Stimulated activated naive CD8-positive, alpha-beta T cell treated with anti-CD3 and anti-CD28 coated beads, Interleukin-15, Interleukin-2, amounts not matched to agents 100 ng/mL and 50 ng/mL, for 24 hours (primary cell): ENCODE results near the gene CACNB4.
"Not testable (repeated sequence)": the region's sequence is repeated elsewhere in the genome, so short reads cannot be mapped to it uniquely, and the experiment has no call there.

Experiments used
- H3K27ac Mint-ChIP-seq: one replicate; pipeline ENCODE4 v1.8.0; 2021; ENCODE audit warnings: mild to moderate bottlenecking, mixed read lengths
- H3K27me3 Mint-ChIP-seq: one replicate; pipeline ENCODE4 v1.8.0; 2021; ENCODE audit warnings: mixed read lengths
- H3K36me3 Mint-ChIP-seq: one replicate; pipeline ENCODE4 v1.8.0; 2021; ENCODE audit warnings: low read depth, mixed read lengths
- H3K4me1 Mint-ChIP-seq: one replicate; pipeline ENCODE4 v1.8.0; 2021; ENCODE audit warnings: low read depth, mixed read lengths
- H3K4me3 Mint-ChIP-seq: one replicate; pipeline ENCODE4 v1.8.0; 2021; ENCODE audit warnings: mild to moderate bottlenecking, mixed read lengths
- H3K9me3 Mint-ChIP-seq: one replicate; pipeline ENCODE4 v1.8.0; 2021; ENCODE audit warnings: mixed read lengths

The CACNB4 gene

GRCh38 chr2:151996243-151997003 is 102.4 kb downstream of the CACNB4 start:
- no peak overlapping the region for H3K4me3 Mint-ChIP-seq
- no peak overlapping the region for H3K27ac Mint-ChIP-seq
- H3K9me3 Mint-ChIP-seq: no peaks in the 10 kb centered on the region
- no peaks in the 10 kb centered on the region for H3K4me1 Mint-ChIP-seq
- H3K27me3 Mint-ChIP-seq: no peaks in the 10 kb centered on the region
- H3K36me3 Mint-ChIP-seq: no peaks in the 10 kb centered on the region

- no peak overlapping the region for H3K4me3 Mint-ChIP-seq
- no peaks in the 10 kb centered on the region for H3K4me1 Mint-ChIP-seq
- no peaks in the 10 kb centered on the region for H3K36me3 Mint-ChIP-seq
Measured at GRCh38 chr2:151995161-151995557, 103.7 kb downstream of the CACNB4 start.

GRCh38 chr2:151994178-151994577 is 104.7 kb downstream of the CACNB4 start:
- not testable (repeated sequence) for H3K9me3 Mint-ChIP-seq, H3K4me3 Mint-ChIP-seq, H3K27me3 Mint-ChIP-seq, H3K27ac Mint-ChIP-seq, H3K36me3 Mint-ChIP-seq, H3K4me1 Mint-ChIP-seq

More at GRCh38 chr2:151995161-151995557, 103.7 kb downstream of the CACNB4 start:
- Mint-ChIP-seq H3K27ac (no peak overlapping the region), H3K27me3 (no peaks in the 10 kb centered on the region), H3K9me3 (no peaks in the 10 kb centered on the region)

- Mint-ChIP-seq H3K4me3 (no peak overlapping the region), H3K36me3 (no peaks in the 10 kb centered on the region), H3K4me1 (no peaks in the 10 kb centered on the region), H3K9me3 (no peaks in the 10 kb centered on the region), H3K27me3 (no peaks in the 10 kb centered on the region), H3K27ac (no peak overlapping the region)
Measured at GRCh38 chr2:151991010-151991409, 107.8 kb downstream of the CACNB4 start.

- no peaks in the 10 kb centered on the region for H3K4me1 Mint-ChIP-seq
- no peak overlapping the region for H3K27ac Mint-ChIP-seq
- H3K27me3 Mint-ChIP-seq: peaks cover 3% of the 10 kb centered on the region
- no peaks in the 10 kb centered on the region for H3K9me3 Mint-ChIP-seq
- H3K36me3 Mint-ChIP-seq: no peaks in the 10 kb centered on the region
- H3K4me3 Mint-ChIP-seq: no peak overlapping the region
Measured at GRCh38 chr2:151989378-151989777, 109.5 kb downstream of the CACNB4 start.

- Mint-ChIP-seq H3K4me3 (no peak overlapping the region), H3K27ac (no peak overlapping the region), H3K4me1 (no peaks in the 10 kb centered on the region), H3K9me3 (no peaks in the 10 kb centered on the region), H3K36me3 (no peaks in the 10 kb centered on the region), H3K27me3 (peaks cover 3% of the 10 kb centered on the region)
Measured at GRCh38 chr2:151987484-151987883, 111.4 kb downstream of the CACNB4 start.

- peaks cover 7% of the 10 kb centered on the region for H3K27me3 Mint-ChIP-seq
- no peaks in the 10 kb centered on the region for H3K4me1 Mint-ChIP-seq
- H3K4me3 Mint-ChIP-seq: no peak overlapping the region
- H3K27ac Mint-ChIP-seq: no peak overlapping the region
- peaks cover 1% of the 10 kb centered on the region for H3K9me3 Mint-ChIP-seq
- H3K36me3 Mint-ChIP-seq: no peaks in the 10 kb centered on the region
Measured at GRCh38 chr2:151984424-151985083, 114.3 kb downstream of the CACNB4 start.

GRCh38 chr2:151983221-151983620 is 115.6 kb downstream of the CACNB4 start:
- H3K27me3 Mint-ChIP-seq: peaks cover 12% of the 10 kb centered on the region
- no peak overlapping the region for H3K4me3 Mint-ChIP-seq
- H3K27ac Mint-ChIP-seq: no peak overlapping the region
- no peaks in the 10 kb centered on the region for H3K36me3 Mint-ChIP-seq
- no peaks in the 10 kb centered on the region for H3K4me1 Mint-ChIP-seq
- H3K9me3 Mint-ChIP-seq: peaks cover 3% of the 10 kb centered on the region

- Mint-ChIP-seq H3K9me3 (peaks cover 3% of the 10 kb centered on the region), H3K27me3 (peaks cover 16% of the 10 kb centered on the region), H3K36me3 (no peaks in the 10 kb centered on the region), H3K4me1 (peaks cover 5% of the 10 kb centered on the region), H3K27ac (no peak overlapping the region), H3K4me3 (no peak overlapping the region)
Measured at GRCh38 chr2:151981886-151982285, 117.0 kb downstream of the CACNB4 start.

GRCh38 chr2:151979694-151980093 is 119.2 kb downstream of the CACNB4 start:
- H3K36me3 Mint-ChIP-seq: no peaks in the 10 kb centered on the region
- peaks cover 18% of the 10 kb centered on the region for H3K27me3 Mint-ChIP-seq
- H3K9me3 Mint-ChIP-seq: peaks cover 3% of the 10 kb centered on the region
- H3K4me3 Mint-ChIP-seq: no peak overlapping the region
- H3K4me1 Mint-ChIP-seq: peaks cover 5% of the 10 kb centered on the region
- H3K27ac Mint-ChIP-seq: no peak overlapping the region

- H3K27ac Mint-ChIP-seq: no peak overlapping the region
- H3K27me3 Mint-ChIP-seq: peaks cover 17% of the 10 kb centered on the region
Measured at GRCh38 chr2:151978709-151979108, 120.1 kb downstream of the CACNB4 start.

GRCh38 chr2:151977631-151978030 is 121.2 kb downstream of the CACNB4 start:
- Mint-ChIP-seq H3K27me3 (peaks cover 17% of the 10 kb centered on the region), H3K4me3 (no peak overlapping the region)

More at GRCh38 chr2:151978709-151979108, 120.1 kb downstream of the CACNB4 start:
- H3K4me1 Mint-ChIP-seq: peaks cover 5% of the 10 kb centered on the region
- H3K4me3 Mint-ChIP-seq: no peak overlapping the region
- no peaks in the 10 kb centered on the region for H3K36me3 Mint-ChIP-seq
- peaks cover 3% of the 10 kb centered on the region for H3K9me3 Mint-ChIP-seq

GRCh38 chr2:151976945-151977353 is 121.9 kb downstream of the CACNB4 start:
- H3K4me1 Mint-ChIP-seq: peaks cover 5% of the 10 kb centered on the region
- H3K27ac Mint-ChIP-seq: no peak overlapping the region
- H3K36me3 Mint-ChIP-seq: no peaks in the 10 kb centered on the region
- H3K27me3 Mint-ChIP-seq: peaks cover 17% of the 10 kb centered on the region
- H3K9me3 Mint-ChIP-seq: peaks cover 3% of the 10 kb centered on the region
- no peak overlapping the region for H3K4me3 Mint-ChIP-seq

More at GRCh38 chr2:151977631-151978030, 121.2 kb downstream of the CACNB4 start:
- H3K36me3 Mint-ChIP-seq: no peaks in the 10 kb centered on the region
- no peak overlapping the region for H3K27ac Mint-ChIP-seq
- peaks cover 5% of the 10 kb centered on the region for H3K4me1 Mint-ChIP-seq
- H3K9me3 Mint-ChIP-seq: peaks cover 3% of the 10 kb centered on the region

- Mint-ChIP-seq H3K4me1 (peaks cover 5% of the 10 kb centered on the region), H3K4me3 (no peak overlapping the region), H3K27ac (no peak overlapping the region), H3K9me3 (peaks cover 3% of the 10 kb centered on the region), H3K36me3 (no peaks in the 10 kb centered on the region), H3K27me3 (peaks cover 17% of the 10 kb centered on the region)
Measured at GRCh38 chr2:151975460-151976414, 123.1 kb downstream of the CACNB4 start.

GRCh38 chr2:151974988-151975387 is 123.9 kb downstream of the CACNB4 start:
- Mint-ChIP-seq H3K27ac (no peak overlapping the region), H3K36me3 (no peaks in the 10 kb centered on the region), H3K27me3 (peaks cover 13% of the 10 kb centered on the region), H3K9me3 (peaks cover 3% of the 10 kb centered on the region), H3K4me3 (no peak overlapping the region), H3K4me1 (peaks cover 5% of the 10 kb centered on the region)
